Retina (tissue), 1 donor: ENCODE data around the gene CAMTA1.

Experiments
- DNase-seq: peaks from one replicate; pipeline ENCODE4 v3.0.0-alpha.2; 2016

The CAMTA1 gene

GRCh38 chr1:7430691-7431090, 645.4 kb downstream of the CAMTA1 start:
- no peak for DNase-seq

DNA sequence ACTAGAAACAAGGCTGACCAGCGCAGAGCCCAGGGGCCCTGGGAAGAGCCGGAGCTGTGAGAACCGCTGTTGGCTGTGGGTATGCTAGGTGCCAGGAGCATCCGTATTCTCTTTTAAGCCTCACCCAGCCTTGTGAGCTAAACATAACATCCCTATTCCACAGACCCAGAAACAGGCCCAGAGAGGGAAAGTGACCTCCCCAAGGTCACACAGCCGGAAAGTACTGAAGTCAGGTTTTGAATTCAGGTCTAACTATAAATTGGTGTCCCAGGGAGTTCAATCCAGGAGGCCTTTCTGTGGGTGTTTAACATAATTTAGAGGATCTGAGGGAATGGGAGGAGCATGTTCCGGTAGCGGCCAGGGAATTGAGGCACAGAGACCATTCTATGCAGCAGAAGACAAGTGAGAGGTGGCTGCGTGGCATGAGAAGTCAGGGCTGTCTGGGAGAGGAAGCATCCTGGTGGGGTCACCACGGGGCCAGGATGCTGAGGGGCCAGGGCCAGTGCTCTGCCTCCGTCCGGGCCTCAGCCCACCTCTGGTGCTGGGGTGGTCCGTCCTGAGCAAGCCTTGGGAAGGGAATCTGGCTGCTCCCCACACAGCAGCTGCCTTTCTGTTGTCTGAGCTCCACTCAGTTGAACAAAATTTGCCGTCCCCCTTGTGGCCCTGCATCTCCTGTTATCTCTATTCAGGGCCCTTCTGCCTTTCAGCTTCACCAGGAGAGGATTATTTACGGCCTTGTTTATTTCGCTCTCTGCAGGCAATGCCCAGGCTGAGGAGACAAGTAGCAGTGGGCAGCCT, 647.0 kb downstream of the CAMTA1 start:
- DNase-seq: no peak

- DNase-seq: no peak
Observed at GRCh38 chr1:7432900-7433380, 647.7 kb downstream of the CAMTA1 start.

GRCh38 chr1:7434566-7434965, 649.3 kb downstream of the CAMTA1 start:
- DNase-seq: no peak

- DNase-seq: no peak
Observed at GRCh38 chr1:7435276-7436055, 650.2 kb downstream of the CAMTA1 start.

DNA sequence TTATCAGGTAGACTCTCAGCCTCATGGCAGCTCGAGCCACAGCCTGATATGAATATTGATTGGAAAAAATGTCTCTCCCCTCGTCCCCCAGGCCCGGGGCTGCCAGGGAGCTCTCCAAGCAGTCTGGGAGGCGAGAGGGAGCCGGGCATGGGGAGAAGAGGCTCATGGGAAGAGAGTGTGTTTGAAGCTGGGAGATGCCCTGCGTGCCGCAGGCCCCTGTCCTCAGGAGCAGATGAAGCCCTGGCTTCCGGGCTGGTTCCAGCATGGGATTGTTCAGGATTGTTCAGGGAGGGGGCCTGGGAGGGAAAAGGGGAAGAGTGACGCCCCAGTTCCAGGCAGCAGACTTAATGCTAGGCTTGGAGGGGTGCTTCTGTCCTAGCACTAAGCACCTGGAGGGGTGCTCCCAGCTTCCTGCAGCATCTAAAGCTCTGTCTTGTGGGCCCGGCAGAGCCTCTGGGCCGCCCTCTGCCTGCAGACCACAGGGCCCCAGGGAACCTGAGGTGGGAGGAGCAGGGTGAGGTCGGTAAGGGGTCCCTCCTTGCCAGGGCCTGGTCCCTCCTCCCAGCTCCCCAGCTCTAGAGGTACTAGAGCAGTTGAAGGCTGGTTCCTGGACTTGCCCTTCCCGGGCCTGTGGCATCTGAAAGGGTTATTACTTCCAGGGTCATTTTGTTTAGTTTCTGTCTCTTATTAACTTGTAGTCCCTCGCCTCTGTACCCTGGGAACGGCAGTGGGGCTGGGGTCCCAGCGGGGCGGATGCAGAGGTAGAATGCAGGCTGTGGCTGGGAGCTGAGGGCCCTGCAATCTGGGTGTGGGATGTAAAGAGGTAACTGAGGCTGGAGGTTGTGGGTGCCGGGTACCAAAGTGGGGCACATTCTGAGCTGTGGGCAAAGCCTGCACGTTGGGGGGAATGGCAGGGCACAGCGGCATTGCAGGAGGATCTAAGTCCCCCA, 651.1 kb downstream of the CAMTA1 start:
- DNase-seq: no peak

DNA sequence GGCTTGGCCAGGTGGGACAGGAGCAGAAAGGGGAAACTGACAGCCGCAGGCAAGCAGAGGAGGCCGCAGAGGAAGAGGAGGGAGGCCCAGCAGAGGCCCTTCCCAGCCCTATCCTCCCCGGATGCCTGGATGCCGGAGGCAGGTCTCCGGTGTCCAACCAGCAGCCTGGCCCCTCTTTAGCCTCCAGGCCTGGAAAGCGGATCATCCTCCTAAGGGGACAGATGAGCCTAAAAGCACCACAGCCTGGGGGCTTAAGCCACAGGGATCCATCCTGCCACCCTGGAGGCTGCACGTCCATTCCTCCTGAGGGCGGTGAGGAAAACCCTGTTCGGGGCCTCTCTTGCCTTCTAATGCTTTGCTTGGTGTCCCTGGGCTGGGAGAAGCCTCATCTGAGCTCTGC, 651.8 kb downstream of the CAMTA1 start:
- no peak for DNase-seq

DNA sequence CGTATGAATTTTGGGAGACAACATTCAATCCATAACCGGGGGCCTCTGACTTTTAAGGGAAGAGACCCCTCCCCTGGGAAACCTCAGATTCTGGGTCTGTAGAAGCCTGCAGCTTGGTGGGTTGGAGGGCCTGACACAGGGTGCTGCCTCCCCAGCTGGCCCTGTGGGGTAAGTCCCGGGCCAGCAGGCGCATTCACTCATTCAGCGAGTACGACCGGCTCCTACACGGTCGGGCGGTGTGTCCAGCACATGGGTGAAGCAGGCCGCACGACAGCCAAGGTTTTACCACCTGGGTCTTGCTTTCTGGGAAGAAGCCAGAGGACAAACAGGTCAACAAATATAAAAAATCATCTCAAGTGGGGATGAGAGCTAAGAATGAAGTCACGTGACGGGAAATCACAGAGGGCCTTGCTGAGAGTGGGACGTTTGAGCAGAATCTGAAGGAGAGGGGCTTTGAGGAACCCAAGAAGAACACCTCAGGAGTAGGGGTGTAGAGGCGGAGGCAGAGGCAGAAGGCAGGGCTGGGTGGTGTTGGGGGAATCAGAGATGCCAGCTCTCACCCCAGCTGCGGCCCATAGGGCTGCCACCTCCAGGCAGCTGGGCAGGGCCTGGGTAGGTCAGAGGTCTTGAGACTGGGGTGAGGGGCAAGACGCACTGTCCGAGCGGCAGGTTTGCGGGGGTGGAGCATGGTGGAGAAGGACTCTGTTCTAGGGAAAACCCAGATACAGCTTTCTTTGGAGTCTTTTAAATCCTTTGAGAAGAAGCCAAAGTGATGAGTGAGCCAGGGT, 652.5 kb downstream of the CAMTA1 start:
- no peak for DNase-seq

GRCh38 chr1:7438396-7438785, 653.1 kb downstream of the CAMTA1 start:
- DNase-seq: no peak

- DNase-seq: no peak
Observed at GRCh38 chr1:7438921-7439655, 653.8 kb downstream of the CAMTA1 start.

GRCh38 chr1:7440154-7440553, 654.9 kb downstream of the CAMTA1 start:
- no peak for DNase-seq

DNA sequence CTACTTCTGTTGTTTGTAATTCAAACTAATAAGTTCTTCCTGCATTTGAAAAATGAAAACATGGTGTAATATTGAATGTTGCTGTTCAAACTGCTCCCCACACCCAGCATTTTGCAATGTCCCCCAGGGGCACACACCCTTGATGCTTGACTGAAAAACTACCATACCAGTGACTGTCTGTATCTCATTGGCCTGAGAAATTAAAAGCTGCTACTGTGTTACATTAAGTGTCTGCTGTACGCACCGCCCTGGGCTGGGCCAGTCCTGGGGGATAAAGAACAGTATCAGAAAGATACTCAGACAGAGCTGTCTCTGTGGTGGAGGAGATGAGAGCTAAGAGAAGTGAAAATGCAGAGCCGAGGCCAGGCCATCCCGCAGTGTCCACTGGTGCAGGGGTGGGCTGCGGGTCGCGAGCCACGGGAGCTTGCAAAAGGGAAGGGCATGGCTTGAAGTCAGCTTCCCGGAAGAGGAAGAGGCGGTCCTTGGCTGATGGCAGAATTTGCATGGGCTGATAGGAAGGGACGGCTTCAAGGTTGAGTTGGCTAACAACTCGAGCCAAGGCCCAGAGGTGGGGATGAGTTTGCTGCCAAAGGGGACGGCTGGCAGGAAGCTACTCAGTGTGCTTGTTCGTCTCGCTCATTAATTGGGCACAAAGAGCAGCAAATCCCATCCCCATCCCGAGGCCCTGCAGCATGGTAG, 656.0 kb downstream of the CAMTA1 start:
- DNase-seq: no peak

DNA sequence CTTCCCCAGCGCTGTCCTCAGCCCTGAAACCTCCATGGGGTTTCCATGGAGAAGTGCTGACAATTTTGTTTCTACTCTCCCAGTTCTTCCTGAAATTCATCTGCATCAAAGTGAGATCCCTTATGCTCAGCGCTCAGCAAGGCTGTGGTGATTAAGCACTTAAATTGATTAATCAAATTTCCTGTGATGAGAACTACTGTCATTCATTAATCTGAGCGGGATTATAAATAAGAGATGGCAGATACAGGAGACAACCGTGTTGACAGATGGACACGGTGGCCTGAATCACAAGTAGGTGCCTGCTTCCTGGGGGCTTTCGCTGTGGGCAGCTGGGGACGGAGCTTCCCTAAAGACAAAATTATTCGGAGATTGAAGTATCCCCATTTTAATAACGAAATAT, 656.8 kb downstream of the CAMTA1 start:
- DNase-seq: no peak

- no peak for DNase-seq
Observed at GRCh38 chr1:7442918-7443317, 657.7 kb downstream of the CAMTA1 start.

DNA sequence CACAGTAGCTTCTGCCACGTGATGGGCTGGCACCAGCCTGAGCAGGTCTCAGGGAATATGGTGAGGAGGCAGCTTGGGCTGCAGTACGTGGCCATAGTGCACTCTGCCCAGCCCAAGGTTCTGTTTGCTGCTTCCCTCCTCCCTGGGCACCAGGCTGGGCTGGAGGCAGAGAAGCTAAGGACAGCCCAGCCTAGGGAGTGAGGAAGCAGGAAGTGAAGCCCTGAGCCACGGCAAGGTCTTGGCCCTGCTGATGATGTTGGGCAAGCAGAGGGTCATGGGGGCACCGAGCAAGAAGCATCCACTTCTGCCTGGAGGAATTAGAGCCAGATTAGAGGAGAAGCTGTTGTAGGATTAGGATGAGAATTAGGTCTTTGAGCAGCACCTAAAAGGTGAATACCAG, 659.1 kb downstream of the CAMTA1 start:
- no peak for DNase-seq

DNA sequence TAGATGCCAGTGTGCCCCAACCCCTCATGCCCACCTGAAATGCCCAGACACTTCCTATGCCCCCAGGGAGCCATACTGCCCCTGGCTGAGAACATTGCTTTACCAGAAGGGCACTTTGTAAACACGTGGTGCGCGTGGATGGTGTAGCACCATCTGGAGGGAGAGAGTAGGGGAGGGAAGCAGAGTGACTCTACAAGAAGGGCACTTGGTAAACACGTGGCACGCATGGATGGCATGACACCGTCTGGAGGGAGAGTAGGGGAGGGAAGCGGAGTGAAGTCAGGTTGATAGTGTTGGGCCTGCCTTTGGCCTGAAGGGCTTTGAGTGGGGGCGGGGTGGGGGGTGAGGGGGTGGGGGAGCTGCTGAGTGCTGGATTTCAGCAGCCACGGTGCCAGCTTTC, 661.8 kb downstream of the CAMTA1 start:
- DNase-seq: no peak

- no peak for DNase-seq
Observed at GRCh38 chr1:7447736-7448135, 662.5 kb downstream of the CAMTA1 start.

DNA sequence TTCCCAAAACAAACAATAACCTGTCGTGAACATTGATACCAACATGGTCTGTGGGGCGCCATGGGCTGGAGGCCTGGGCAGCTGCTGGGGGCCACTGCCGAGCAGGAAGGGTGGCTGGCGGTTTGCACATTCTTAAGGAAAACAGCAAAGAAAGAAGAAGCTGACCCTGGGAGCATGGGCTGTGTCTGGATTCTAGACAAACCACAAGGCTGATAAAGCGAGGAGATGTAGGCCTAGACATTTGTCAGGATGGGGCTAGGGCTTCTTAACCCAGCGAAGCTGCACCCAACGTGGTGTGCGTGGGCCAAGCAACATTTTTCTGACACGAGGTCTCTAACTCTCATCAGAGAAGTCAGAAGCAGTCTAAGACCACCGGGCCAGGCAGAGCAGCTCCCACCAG, 663.7 kb downstream of the CAMTA1 start:
- DNase-seq: no peak

- no peak for DNase-seq
Observed at GRCh38 chr1:7449750-7450149, 664.5 kb downstream of the CAMTA1 start.

- DNase-seq: no peak
Observed at GRCh38 chr1:7450838-7451237, 665.6 kb downstream of the CAMTA1 start.

DNA sequence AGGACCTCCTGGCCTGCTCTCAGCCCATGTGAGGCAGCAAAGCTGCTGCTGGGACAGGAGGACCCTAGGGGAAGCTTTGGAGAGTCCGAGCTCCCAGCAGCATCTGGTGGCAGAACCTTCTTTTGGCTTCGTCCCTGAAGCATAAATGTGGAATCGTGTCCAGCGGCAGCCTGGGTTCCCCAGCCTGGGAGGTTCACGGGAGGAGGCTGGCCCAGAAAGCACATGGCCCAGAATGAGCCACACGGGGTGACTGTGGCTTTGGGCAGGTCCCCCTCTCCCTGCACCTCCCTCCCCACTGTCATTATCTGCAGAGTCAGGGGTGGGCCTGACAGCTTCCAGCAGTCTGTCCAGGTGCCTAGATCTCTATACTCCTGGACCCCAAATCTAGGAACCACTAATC, 667.8 kb downstream of the CAMTA1 start:
- no peak for DNase-seq
